IPS-18c (cell line): ENCODE data around the gene GGA1.

Source experiments
- H3K4me3 ChIP-seq: 2 replicates; pipeline ENCODE4 v1.7.0; 2013; ENCODE audit warnings: low read depth, mild to moderate bottlenecking, low read length, moderate library complexity; ENCODE audit not compliant: insufficient read depth
- H3K9me3 ChIP-seq: one replicate; pipeline ENCODE4 v1.6.1; 2013; ENCODE audit warnings: mild to moderate bottlenecking, low read length, moderate library complexity; ENCODE audit not compliant: control insufficient read depth, insufficient read depth

The GGA1 gene

DNA sequence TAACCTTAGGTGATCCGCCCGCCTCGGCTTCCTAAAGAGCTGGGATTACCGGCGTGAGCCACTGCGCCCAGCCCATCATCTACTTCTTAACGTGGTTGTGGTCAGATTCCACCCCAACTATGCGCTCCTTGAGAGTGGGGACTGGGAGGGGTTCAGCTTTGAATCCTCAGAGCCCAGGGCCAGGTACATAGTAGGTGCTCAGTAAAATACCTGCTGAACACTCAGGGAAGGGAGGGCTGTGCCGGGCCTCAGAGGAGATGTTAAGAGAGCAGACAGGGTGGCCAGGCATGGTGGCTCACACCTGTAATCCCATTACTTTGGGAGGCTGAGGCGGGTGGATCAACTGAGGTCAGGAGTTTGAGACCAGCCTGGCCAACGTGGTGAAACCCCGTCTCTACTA is 65.6 kb downstream of the GGA1 start:
- no peaks in the 10 kb centered on the region for H3K9me3 ChIP-seq
- H3K4me3 ChIP-seq = no peak overlapping the region

DNA sequence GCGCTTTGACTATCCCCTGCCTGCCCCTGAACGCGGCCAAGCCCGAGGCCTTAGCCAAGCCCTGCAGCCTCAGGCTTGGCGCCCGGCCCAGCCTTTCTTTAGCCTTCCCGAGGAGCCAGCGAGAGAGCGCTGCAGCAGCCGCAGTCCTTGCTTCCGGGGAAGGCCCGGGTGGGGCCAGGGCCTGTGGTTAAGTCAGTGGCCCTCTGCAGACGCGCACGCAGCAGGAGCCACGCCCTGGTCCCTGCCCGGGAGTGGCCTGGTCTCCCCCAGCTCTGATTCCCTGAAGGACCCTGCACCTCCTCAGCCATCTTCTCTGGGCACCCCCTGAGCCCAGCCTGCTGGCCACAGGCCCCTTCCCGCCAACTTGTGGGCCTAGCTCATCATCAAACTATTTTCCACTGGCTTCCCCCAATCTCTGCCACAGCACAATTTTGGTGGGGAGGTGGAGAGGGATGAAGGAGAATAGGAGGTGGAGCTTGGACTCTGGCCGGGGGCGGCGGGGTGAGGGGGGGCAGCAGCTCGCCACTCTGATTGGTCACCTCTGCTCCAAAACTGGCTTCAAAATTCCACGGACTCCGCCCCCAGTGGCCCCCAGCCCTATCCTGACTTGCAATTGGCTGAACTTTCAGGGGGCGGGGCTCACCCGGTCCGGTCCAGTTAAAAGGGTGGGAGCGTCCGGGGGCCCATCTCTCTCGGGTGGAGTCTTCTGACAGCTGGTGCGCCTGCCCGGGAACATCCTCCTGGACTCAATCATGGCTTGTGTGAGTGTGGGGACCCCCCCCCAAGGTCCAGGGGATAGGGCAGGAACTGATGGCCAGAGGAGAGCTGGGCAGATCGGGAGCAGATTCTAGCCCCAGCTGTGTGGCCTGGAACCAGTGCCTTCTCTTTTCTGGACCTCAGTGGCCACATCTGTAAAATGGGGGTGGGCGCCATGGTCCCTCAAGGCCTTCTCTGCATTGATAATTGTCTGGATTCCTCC is 66.6 kb downstream of the GGA1 start, which contains the start of gene LGALS1:
Gene LGALS1, plus strand, starts transcription at position 686 of the 979 bp plus-strand sequence. Its CDS starts 67 bp downstream, at position 753.
- peak within 1 kb of the TSS; percentile 46 for H3K4me3 ChIP-seq
- H3K9me3 ChIP-seq = no peaks in the 10 kb centered on the region

GRCh38 chr22:37675930-37676735 is 67.5 kb downstream of the GGA1 start:
- peak overlapping the region; percentile 46 for H3K4me3 ChIP-seq

GRCh38 chr22:37676736-37677492 is 68.3 kb downstream of the GGA1 start:
- H3K9me3 ChIP-seq = no peaks in the 10 kb centered on the region
- peak overlapping the region; percentile 46 for H3K4me3 ChIP-seq

More at GRCh38 chr22:37675930-37676735, 67.5 kb downstream of the GGA1 start:
- H3K9me3 ChIP-seq = no peaks in the 10 kb centered on the region

GRCh38 chr22:37677493-37677974 is 68.9 kb downstream of the GGA1 start:
- H3K4me3 ChIP-seq = peak overlapping the region; percentile 46; the same call in 1 of the 2 replicates
- no peaks in the 10 kb centered on the region for H3K9me3 ChIP-seq

DNA sequence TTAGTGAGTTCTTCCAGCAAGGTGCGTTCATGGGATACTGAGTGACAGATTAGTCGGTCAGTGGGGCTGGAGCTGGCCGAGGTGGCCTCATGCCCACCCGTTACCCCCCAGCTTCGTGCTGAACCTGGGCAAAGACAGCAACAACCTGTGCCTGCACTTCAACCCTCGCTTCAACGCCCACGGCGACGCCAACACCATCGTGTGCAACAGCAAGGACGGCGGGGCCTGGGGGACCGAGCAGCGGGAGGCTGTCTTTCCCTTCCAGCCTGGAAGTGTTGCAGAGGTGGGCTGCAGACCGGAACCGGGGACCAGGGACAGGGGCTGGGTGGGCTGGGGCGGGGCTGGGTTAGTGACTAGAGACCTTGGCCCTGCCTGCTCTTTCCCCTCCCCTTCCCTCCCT is 69.7 kb downstream of the GGA1 start:
- H3K4me3 ChIP-seq = no peak overlapping the region
- H3K9me3 ChIP-seq = no peaks in the 10 kb centered on the region

DNA sequence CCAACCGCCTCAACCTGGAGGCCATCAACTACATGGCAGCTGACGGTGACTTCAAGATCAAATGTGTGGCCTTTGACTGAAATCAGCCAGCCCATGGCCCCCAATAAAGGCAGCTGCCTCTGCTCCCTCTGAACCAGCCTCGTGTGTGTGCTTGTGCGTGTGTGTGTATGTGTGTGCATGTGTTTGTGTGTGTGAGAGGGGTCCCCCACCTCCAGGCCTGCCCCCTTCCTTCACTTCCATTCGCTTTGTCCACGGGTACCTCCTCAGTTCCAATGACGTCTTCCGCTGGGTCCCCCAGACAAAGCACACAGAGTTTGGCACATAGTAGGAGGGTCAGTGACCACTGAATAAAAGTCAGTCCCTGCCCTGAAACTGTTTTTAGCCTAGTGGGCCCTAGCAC is 71.0 kb downstream of the GGA1 start:
- H3K4me3 ChIP-seq = no peak overlapping the region

DNA sequence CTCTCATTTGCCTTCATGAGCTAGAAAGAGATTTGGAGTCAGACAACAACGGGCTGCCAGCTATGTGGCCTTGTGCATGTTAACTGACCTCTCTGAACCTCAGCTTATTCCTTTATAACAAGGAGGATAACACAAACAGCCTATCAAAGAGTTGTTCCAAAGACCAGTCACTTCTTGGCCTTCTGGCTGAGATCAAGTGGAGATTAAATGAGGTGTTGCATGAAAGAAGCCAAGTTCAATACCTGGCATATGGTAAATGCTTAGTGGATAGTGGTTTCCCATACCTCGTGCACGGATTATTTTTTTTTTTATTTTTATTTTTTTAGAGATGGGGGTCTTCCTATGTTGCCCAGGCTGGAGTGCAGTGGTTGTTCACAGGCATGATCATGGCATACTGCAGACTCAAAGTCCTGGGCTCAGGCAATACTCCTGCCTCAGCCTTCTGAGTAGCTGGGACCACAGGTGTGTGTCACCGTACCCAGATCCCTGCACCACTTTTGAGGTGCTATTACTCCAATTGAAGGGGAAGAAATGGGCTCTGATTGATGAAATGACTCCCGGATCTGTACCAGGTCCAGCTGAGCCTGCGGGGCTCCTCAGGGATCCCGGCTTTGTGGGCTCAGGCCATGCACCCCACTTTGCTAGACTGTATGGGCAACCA is 71.7 kb downstream of the GGA1 start:
- no peak overlapping the region for H3K4me3 ChIP-seq
- H3K9me3 ChIP-seq = no peaks in the 10 kb centered on the region

More for the DNA sequence above, 71.0 kb downstream of the GGA1 start:
- no peaks in the 10 kb centered on the region for H3K9me3 ChIP-seq

DNA sequence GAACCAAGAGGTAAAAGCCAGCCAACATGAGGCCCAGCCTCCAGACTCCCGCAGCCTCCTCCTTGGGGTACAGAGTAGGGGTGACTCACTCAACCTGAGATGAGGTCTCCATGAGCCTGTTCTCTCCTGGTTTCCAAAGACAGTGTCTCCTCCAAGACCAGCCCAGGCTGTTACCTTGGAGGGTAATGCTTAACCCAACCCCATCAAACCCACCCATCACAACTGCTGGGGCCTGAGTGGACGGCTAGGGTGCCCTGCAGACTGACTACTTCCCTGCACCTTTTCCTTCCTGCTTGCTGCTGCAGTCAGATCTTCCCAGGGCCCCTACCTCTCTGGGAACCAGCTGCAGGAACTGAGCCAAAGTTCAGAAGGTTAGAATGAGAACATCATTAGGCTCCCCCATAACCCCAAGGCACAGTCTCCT is 72.4 kb downstream of the GGA1 start:
- Histone ChIP-seq H3K9me3 (no peaks in the 10 kb centered on the region), H3K4me3 (no peak overlapping the region)

- Histone ChIP-seq H3K9me3 (no peaks in the 10 kb centered on the region), H3K4me3 (no peak overlapping the region)
These were observed 73.0 kb downstream of the GGA1 start for GRCh38 chr22:37681556-37682049.
